Choroid plexus epithelial cell (primary cell): Measurements from ENCODE around the gene SRGAP2B.
"Not testable (repeated sequence)": the region's sequence is repeated elsewhere in the genome, so short reads cannot be mapped to it uniquely, and the experiment has no call there.

Experiments
- DNase-seq: peaks from one replicate; pipeline ENCODE4 v3.0.0-alpha.2; 2010; ENCODE audit warnings: low read depth
- H3K4me3 ChIP-seq: 2 replicates; pipeline ENCODE4 v1.5.1; 2011; ENCODE audit warnings: low read depth, mild to moderate bottlenecking, control low read depth, low read length, moderate library complexity

Gene SRGAP2B

GRCh38 chr1:144966488-144966887 lies 128.6 kb downstream of the SRGAP2B start:
- H3K4me3 ChIP-seq, DNase-seq: not testable (repeated sequence)

DNA sequence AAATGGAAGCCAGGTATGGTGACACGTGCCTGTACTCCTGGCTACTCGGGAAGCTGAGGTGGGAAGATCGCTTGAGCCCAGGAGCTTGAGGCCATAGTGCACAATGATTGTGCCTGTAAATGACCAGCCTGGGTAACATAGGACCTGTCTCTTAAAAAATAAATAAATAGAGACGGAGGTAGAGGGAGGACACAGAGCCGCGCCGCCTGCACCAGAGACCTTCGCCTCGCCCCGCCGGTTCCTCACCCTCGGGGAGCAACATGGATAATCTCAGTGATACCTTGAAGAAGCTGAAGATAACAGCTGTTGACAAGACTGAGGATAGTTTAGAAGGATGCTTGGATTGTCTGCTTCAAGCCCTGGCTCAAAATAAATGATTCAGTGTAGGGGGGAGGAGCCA lies 130.4 kb downstream of the SRGAP2B start:
- DNase-seq, H3K4me3 ChIP-seq: not testable (repeated sequence)

DNA sequence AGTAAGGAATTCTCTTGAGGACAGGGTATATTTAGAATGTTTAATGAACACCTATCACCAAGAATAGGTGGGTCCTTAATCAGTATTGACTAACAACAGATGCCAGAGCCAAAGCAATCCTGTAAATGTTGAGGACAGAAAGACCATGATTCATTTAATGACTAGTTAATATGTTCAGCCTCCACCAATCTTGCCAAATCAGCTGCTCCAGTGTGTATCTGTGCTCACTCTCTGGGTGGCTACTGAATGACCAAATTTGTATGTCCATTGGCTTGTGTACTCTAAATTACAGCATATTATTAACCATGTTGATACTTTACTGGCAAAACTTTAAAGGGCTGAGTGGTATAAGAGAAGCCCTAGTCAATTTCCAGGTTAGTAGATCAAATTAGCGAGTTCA lies 130.9 kb downstream of the SRGAP2B start:
- not testable (repeated sequence) for DNase-seq, H3K4me3 ChIP-seq

DNA sequence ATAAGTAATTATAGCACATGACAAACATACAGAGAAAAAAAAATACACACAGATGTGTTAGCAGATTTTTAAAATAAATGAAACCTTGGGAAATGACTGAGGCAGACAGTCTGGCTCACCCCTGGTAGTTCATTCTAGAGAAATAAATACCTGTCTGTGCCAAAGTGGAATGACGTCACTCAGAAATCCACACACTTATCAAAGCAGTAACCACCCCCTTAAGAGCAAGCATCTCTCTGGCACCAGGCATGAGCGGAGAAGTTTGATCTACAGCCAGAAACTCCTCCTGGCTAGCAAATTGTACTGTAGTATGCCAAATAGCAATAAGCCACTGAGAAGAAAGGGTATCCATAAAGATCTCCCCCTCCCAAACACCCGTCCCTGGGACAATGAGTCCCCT lies 131.6 kb downstream of the SRGAP2B start:
- not testable (repeated sequence) for H3K4me3 ChIP-seq, DNase-seq

- not testable (repeated sequence) for DNase-seq, H3K4me3 ChIP-seq
Measured at GRCh38 chr1:144961604-144962583, 133.2 kb downstream of the SRGAP2B start.

DNA sequence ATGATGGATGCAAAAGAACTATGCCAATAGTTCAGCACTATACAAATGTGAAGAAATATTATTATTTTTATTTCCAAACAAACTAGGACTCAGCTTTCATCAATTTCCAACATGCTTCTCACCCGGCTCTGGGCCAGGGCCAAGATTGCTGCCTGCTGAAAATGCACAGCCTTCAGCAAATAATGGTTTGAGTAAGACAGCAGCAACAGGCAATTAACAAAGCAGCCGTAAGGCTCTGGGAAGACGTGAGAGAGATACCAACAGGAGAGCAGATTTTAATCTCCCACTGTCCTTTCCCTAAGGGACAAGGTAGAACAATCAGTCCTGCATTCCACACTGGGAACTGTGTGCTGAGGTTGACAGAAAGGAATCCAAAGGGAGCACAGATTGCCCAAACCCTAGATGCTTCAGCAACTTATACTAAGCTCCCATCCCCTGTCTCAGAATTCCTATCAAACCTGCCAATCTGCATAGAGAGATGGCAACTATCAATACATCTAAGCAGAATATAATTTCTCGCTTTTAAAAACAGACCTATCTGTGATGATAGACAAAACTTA lies 134.1 kb downstream of the SRGAP2B start:
- DNase-seq, H3K4me3 ChIP-seq: not testable (repeated sequence)

GRCh38 chr1:144948390-144948789 lies 146.7 kb downstream of the SRGAP2B start:
- not testable (repeated sequence) for H3K4me3 ChIP-seq, DNase-seq

DNA sequence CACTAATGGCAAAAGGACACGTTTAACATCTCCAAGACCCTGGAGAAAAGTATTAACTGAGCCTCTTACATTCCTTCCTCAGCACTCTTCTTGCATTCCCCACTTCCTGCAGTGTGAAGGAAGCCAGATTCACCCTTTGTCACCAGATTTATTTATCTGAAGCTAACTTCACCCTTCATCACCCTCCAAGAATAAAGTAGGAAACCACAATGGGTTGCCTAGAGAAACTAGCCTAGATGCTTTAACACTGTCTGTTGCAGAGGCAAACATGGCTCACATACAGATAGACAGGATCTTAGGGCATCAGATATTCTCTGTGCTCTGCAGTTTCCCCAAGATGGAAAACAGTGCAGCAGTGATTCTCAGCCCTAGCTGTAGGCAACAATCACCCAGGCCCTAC lies 147.6 kb downstream of the SRGAP2B start:
- H3K4me3 ChIP-seq, DNase-seq: not testable (repeated sequence)

DNA sequence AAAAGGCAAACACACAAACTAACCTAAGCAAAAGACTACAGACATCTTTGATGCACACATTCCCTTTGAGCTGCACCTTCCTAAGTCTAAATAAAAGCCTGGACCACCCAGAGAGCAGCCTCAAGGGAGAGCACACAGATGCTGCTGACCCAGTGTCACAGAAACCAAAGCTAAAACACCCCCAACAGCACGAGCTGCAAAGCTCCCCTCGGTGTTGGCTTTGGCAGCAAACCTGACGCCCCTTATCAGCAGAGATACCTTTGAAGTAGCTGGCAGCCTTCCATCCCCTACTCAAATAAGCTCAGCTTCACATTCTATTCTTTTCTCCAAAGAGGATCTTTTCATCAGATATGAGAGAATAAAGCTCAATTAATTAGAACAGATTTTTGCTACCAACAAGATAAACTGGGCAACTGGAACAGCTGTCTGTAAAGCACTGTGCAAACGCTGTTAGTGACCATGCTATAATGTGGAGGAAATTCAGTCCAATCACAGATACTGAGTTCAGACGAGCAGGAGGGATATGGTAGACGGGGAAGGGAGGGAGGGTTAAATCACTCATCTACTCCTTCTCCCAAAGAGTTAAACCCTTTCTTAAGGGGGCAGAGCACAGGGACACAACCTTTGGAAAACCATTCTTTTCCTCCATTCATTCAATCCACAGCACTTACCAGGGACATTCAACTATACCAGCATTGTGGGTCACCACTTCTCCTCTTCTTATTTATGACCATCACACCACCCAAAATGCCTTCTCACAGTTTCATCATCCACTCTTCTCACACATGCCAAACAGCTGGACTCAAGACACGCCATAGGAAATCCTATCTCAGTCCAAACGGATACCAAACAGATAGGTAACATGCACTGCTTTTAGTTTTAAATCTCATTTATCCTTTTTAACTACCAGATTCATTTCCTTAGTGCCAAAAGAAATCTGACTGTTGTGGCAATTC lies 148.3 kb downstream of the SRGAP2B start:
- H3K4me3 ChIP-seq, DNase-seq: not testable (repeated sequence)

DNA sequence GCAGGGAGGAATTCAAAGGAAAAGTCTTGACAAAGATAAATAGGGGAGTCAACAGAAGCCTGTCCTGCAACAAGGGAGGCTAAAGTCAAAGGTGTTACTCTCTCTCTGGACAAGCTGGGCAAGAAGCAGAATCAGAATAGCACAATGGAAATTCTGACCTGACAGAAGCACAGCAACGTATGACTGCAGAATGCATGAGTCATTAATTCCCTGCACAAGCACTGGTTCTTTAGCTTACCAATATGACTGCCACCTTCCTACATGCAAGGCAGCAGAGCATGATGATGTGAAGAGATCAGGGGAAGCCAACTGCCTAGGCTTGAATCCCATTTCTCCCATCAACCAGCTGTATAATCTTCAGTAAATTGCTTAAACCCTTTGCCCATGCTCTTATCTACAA lies 153.4 kb downstream of the SRGAP2B start:
- not testable (repeated sequence) for DNase-seq, H3K4me3 ChIP-seq

DNA sequence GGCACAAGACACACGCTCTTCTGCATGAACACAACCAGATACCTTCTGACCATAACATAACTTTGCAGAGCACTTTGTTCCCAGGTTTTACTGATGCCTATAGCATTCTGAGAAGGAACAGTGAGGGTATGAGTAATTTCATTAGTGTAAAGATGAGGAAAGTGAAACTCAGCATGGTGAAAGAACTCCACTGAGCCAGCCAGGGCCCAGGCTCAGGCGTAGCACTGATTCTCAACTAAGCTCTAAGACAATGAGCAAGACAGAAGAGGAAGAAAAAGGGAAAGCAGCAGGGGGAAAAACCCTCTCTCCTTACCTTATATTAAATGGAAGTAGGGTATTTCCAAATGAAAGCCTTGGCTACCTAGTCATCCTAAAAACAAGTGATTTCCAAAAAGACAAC lies 155.1 kb downstream of the SRGAP2B start:
- DNase-seq, H3K4me3 ChIP-seq: not testable (repeated sequence)

DNA sequence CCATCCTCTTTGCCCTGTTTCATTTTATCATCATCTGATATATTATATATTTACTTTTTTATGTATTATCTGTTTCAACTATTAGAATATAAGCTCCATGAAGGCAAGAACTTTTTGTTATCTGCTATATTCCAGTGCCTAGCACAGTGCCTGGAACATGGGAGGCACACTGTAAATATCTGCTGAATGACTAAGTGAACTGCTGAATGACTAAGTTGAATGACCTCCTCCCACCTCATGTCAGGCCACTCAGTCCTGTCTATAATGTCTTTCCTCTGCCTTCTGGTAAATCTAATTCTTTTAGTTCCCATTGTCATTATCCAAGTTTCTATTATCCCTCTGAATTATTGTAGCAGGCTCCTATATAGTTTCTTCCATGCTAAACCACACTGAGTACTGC lies 156.5 kb downstream of the SRGAP2B start:
- H3K4me3 ChIP-seq, DNase-seq: not testable (repeated sequence)

DNA sequence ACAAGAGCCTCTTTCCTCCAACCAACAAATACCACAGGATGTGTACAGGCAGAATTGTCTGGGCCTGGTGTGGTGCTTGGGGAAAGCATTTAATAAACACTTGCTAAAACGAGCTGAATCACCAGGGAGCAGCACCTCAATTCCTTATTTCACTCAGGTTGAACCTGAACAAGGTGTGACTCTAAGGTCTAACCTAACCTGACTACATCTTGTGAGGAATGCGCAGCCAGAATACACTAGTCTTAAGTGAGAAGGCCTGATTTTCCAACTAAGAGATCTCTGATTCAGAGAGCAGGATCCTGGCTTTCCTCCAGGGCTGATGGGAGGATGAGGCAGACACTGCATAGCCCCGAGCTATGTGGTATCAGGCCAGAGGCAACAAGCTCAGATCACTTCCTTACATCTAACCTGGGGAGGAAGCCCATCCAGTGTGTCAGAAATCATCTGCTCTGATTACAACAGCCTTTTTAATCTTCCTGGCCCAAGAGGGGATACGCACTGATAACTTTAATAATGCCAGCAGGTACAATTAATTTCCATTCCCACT lies 158.9 kb downstream of the SRGAP2B start:
- not testable (repeated sequence) for H3K4me3 ChIP-seq, DNase-seq

- not testable (repeated sequence) for H3K4me3 ChIP-seq, DNase-seq
Measured at GRCh38 chr1:144935310-144935709, 159.8 kb downstream of the SRGAP2B start.

DNA sequence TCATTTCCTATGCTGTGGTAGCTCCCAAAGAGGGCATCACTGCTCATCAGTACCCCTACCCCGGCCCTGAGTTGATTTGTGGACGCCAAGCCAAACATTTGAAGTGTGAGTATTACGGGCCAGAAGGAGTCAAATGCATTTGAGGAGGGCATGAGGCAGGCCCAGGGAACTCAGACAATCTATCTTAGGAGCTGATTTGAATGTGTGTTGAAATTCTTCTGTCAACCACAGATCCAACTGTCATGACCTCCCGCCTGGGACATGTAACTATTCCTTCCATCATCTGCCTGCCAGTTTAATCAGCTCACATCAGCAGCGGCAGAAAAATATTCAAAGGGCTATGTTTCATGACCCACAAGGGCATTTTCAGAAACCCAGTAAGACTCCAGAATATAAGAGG lies 162.1 kb downstream of the SRGAP2B start:
- not testable (repeated sequence) for H3K4me3 ChIP-seq, DNase-seq

- DNase-seq = peak; percentile 3
- not testable (repeated sequence) for H3K4me3 ChIP-seq
Measured at GRCh38 chr1:144932153-144932552, 163.0 kb downstream of the SRGAP2B start.

DNA sequence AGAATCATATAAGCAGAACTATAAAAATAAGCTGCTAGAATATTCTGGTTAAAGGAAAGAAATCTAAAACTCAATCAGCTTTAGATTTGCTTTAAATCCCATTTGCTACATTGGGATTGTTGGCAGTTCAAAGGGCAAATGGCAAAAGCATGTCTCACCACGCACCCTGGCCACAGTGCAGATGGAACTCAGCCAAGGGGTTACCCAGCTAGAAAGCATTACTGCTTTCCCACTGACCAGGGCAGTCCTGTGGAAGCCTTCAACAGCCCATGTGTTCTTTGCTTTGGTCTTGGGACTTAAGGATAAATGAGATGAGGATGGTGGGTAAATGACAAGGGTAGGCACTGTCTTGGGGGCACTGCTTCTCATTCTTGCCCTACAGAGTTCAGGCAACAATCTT lies 163.6 kb downstream of the SRGAP2B start:
- not testable (repeated sequence) for H3K4me3 ChIP-seq
- DNase-seq = peak; percentile 5

DNA sequence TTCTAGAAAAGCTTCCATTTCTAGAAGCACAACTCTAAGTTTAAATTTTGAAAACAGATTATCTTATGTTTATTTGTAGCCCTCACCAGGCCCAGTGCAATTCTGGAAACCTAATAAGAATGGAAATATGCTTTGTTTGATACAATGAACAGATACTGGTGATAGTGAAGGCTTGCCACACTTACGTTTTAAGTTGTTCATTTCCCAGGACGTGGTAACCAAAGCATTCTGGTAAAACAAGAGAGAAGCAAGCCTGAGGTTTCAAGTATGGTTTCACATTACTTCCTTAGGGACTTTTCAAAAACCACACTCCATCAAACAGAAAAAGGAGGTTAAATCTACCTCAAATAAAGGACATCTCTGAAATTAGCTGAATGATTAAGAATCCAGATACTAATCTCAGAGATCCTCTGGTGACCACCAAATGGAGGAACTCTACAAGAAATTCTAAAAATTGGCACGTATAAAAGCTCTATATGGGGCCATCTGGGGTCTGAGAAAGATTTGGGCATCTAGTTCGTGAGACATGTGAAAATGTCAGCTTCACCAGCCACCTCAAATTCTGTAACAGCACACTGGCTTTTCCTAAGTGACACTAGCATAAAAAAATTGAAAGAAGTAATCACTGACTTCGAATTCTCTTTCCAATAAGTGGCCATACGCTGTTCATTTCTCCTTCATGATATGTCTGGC lies 164.9 kb downstream of the SRGAP2B start:
- H3K4me3 ChIP-seq, DNase-seq: not testable (repeated sequence)
